A673 (cell line): ENCODE results near the gene GPER1.

ENCODE experiments used
- EZH2 ChIP-seq: fragments of 200-600 bp; sonication (generic); IDR thresholded peaks from 2 replicates; pipeline ENCODE4 v1.6.1; 2017; ENCODE audit warnings: borderline replicate concordance, low read depth, mild to moderate bottlenecking, mixed read lengths, antibody characterized with exemption, low read length; ENCODE audit not compliant: poor library complexity, severe bottlenecking
- TF ChIP-seq, protein P1 (sequence below): fragments of 300-800, 200-600 bp; sonication (generic); conservative IDR thresholded peaks from 2 replicates; pipeline ENCODE4 v1.5.1; 2017; ENCODE audit warnings: low read depth, mild to moderate bottlenecking, antibody characterized with exemption, low read length, moderate library complexity, mixed read lengths

- TF ChIP-seq, protein P1, sequence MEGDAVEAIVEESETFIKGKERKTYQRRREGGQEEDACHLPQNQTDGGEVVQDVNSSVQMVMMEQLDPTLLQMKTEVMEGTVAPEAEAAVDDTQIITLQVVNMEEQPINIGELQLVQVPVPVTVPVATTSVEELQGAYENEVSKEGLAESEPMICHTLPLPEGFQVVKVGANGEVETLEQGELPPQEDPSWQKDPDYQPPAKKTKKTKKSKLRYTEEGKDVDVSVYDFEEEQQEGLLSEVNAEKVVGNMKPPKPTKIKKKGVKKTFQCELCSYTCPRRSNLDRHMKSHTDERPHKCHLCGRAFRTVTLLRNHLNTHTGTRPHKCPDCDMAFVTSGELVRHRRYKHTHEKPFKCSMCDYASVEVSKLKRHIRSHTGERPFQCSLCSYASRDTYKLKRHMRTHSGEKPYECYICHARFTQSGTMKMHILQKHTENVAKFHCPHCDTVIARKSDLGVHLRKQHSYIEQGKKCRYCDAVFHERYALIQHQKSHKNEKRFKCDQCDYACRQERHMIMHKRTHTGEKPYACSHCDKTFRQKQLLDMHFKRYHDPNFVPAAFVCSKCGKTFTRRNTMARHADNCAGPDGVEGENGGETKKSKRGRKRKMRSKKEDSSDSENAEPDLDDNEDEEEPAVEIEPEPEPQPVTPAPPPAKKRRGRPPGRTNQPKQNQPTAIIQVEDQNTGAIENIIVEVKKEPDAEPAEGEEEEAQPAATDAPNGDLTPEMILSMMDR, result no peak
- TF ChIP-seq EZH2, result no peak
Observed at GRCh38 chr7:1099154-1099542, 11.2 kb downstream of the GPER1 start.
